ENCODE results near the gene TANGO6.
"Not testable (repeated sequence)": the region's sequence is repeated elsewhere in the genome, so short reads cannot be mapped to it uniquely, and the experiment has no call there.

Gene TANGO6

GRCh38 chr16:68842964-68843481 is 308 bp upstream of the TANGO6 start:
- not testable (repeated sequence) for H3K27me3 Mint-ChIP-seq (ENCODE audit: low read depth); H3K36me3 Mint-ChIP-seq (ENCODE audit: low read depth); DNase-seq (ENCODE audit: low spot score); H3K9me3 Mint-ChIP-seq
- Mint-ChIP-seq H3K4me1 (ENCODE audit: low read depth) (peaks cover 20% of the 10 kb centered on the region), H3K4me3 (peak overlapping the region; percentile 99), H3K27ac (peak overlapping the region; percentile 92)

- Mint-ChIP-seq H3K36me3 (ENCODE audit: low read depth) (peaks cover 8% of the 10 kb centered on the region), H3K9me3 (no peaks in the 10 kb centered on the region), H3K27ac (peak overlapping the region; percentile 92), H3K4me1 (ENCODE audit: low read depth) (peaks cover 21% of the 10 kb centered on the region), H3K4me3 (peak overlapping the region; percentile 99), H3K27me3 (ENCODE audit: low read depth) (no peaks in the 10 kb centered on the region)
- DNase-seq (ENCODE audit: low spot score), result no peak
These were observed 857 bp downstream of the TANGO6 start for GRCh38 chr16:68844211-68844564.

GRCh38 chr16:68848786-68849185 is 5.5 kb downstream of the TANGO6 start:
- Mint-ChIP-seq H3K4me3 (no peak overlapping the region), H3K27ac (no peak overlapping the region), H3K27me3 (ENCODE audit: low read depth) (no peaks in the 10 kb centered on the region), H3K9me3 (no peaks in the 10 kb centered on the region), H3K4me1 (ENCODE audit: low read depth) (peaks cover 20% of the 10 kb centered on the region), H3K36me3 (ENCODE audit: low read depth) (peaks cover 8% of the 10 kb centered on the region)
- DNase-seq (ENCODE audit: low spot score), result no peak

- H3K27ac Mint-ChIP-seq, result no peak overlapping the region
- H3K4me1 Mint-ChIP-seq (ENCODE audit: low read depth), result peaks cover 10% of the 10 kb centered on the region
- no peaks in the 10 kb centered on the region for H3K9me3 Mint-ChIP-seq
- H3K27me3 Mint-ChIP-seq (ENCODE audit: low read depth), result no peaks in the 10 kb centered on the region
- no peak for DNase-seq (ENCODE audit: low spot score)
- H3K4me3 Mint-ChIP-seq, result no peak overlapping the region
- H3K36me3 Mint-ChIP-seq (ENCODE audit: low read depth), result peaks cover 7% of the 10 kb centered on the region
These were observed 7.2 kb downstream of the TANGO6 start for GRCh38 chr16:68850481-68850880.

- Mint-ChIP-seq H3K27ac (no peak overlapping the region), H3K27me3 (ENCODE audit: low read depth) (no peaks in the 10 kb centered on the region), H3K36me3 (ENCODE audit: low read depth) (peaks cover 7% of the 10 kb centered on the region), H3K9me3 (no peaks in the 10 kb centered on the region), H3K4me1 (ENCODE audit: low read depth) (peaks cover 13% of the 10 kb centered on the region), H3K4me3 (no peak overlapping the region)
- no peak for DNase-seq (ENCODE audit: low spot score)
These were observed 8.3 kb downstream of the TANGO6 start for GRCh38 chr16:68851601-68852000.

- no peaks in the 10 kb centered on the region for H3K27me3 Mint-ChIP-seq (ENCODE audit: low read depth)
- H3K36me3 Mint-ChIP-seq (ENCODE audit: low read depth), result peaks cover 8% of the 10 kb centered on the region
- no peak for DNase-seq (ENCODE audit: low spot score)
- no peak overlapping the region for H3K27ac Mint-ChIP-seq
- peaks cover 3% of the 10 kb centered on the region for H3K4me1 Mint-ChIP-seq (ENCODE audit: low read depth)
- no peaks in the 10 kb centered on the region for H3K9me3 Mint-ChIP-seq
- no peak overlapping the region for H3K4me3 Mint-ChIP-seq
These were observed 14.1 kb downstream of the TANGO6 start for GRCh38 chr16:68857479-68857878.

GRCh38 chr16:68859828-68860227 is 16.5 kb downstream of the TANGO6 start:
- Mint-ChIP-seq H3K27me3 (ENCODE audit: low read depth) (no peaks in the 10 kb centered on the region), H3K4me1 (ENCODE audit: low read depth) (peaks cover 3% of the 10 kb centered on the region), H3K36me3 (ENCODE audit: low read depth) (peaks cover 8% of the 10 kb centered on the region), H3K9me3 (no peaks in the 10 kb centered on the region), H3K27ac (no peak overlapping the region), H3K4me3 (no peak overlapping the region)
- DNase-seq (ENCODE audit: low spot score), result no peak

- no peak for DNase-seq (ENCODE audit: low spot score)
- H3K36me3 Mint-ChIP-seq (ENCODE audit: low read depth), result peaks cover 8% of the 10 kb centered on the region
- H3K27ac Mint-ChIP-seq, result no peak overlapping the region
- no peaks in the 10 kb centered on the region for H3K9me3 Mint-ChIP-seq
- H3K4me1 Mint-ChIP-seq (ENCODE audit: low read depth), result no peaks in the 10 kb centered on the region
- H3K27me3 Mint-ChIP-seq (ENCODE audit: low read depth), result no peaks in the 10 kb centered on the region
- no peak overlapping the region for H3K4me3 Mint-ChIP-seq
These were observed 17.9 kb downstream of the TANGO6 start for GRCh38 chr16:68860978-68861892.

- DNase-seq (ENCODE audit: low spot score), result no peak
- no peak overlapping the region for H3K4me3 Mint-ChIP-seq
- no peaks in the 10 kb centered on the region for H3K9me3 Mint-ChIP-seq
- H3K36me3 Mint-ChIP-seq (ENCODE audit: low read depth), result peaks cover 22% of the 10 kb centered on the region
- peaks cover 3% of the 10 kb centered on the region for H3K4me1 Mint-ChIP-seq (ENCODE audit: low read depth)
- no peaks in the 10 kb centered on the region for H3K27me3 Mint-ChIP-seq (ENCODE audit: low read depth)
- H3K27ac Mint-ChIP-seq, result no peak overlapping the region
These were observed 23.6 kb downstream of the TANGO6 start for GRCh38 chr16:68866933-68867332.

GRCh38 chr16:68869492-68870088 is 26.3 kb downstream of the TANGO6 start:
- H3K36me3 Mint-ChIP-seq (ENCODE audit: low read depth), result peaks cover 32% of the 10 kb centered on the region
- H3K27me3 Mint-ChIP-seq (ENCODE audit: low read depth), result no peaks in the 10 kb centered on the region
- DNase-seq (ENCODE audit: low spot score), result no peak
- peaks cover 3% of the 10 kb centered on the region for H3K4me1 Mint-ChIP-seq (ENCODE audit: low read depth)
- no peak overlapping the region for H3K4me3 Mint-ChIP-seq
- no peak overlapping the region for H3K27ac Mint-ChIP-seq
- H3K9me3 Mint-ChIP-seq, result no peaks in the 10 kb centered on the region

GRCh38 chr16:68873635-68874471 is 30.5 kb downstream of the TANGO6 start:
- Mint-ChIP-seq H3K27ac (no peak overlapping the region), H3K9me3 (no peaks in the 10 kb centered on the region), H3K36me3 (ENCODE audit: low read depth) (peaks cover 45% of the 10 kb centered on the region), H3K4me1 (ENCODE audit: low read depth) (peaks cover 3% of the 10 kb centered on the region), H3K4me3 (no peak overlapping the region), H3K27me3 (ENCODE audit: low read depth) (no peaks in the 10 kb centered on the region)
- DNase-seq (ENCODE audit: low spot score), result no peak

- H3K36me3 Mint-ChIP-seq (ENCODE audit: low read depth), result peaks cover 37% of the 10 kb centered on the region
- no peaks in the 10 kb centered on the region for H3K4me1 Mint-ChIP-seq (ENCODE audit: low read depth)
- DNase-seq (ENCODE audit: low spot score), result no peak
- no peaks in the 10 kb centered on the region for H3K27me3 Mint-ChIP-seq (ENCODE audit: low read depth)
- H3K9me3 Mint-ChIP-seq, result no peaks in the 10 kb centered on the region
- H3K27ac Mint-ChIP-seq, result no peak overlapping the region
- H3K4me3 Mint-ChIP-seq, result no peak overlapping the region
These were observed 32.5 kb downstream of the TANGO6 start for GRCh38 chr16:68875871-68876270.

- no peak overlapping the region for H3K4me3 Mint-ChIP-seq
- no peaks in the 10 kb centered on the region for H3K27me3 Mint-ChIP-seq (ENCODE audit: low read depth)
- peaks cover 12% of the 10 kb centered on the region for H3K36me3 Mint-ChIP-seq (ENCODE audit: low read depth)
- DNase-seq (ENCODE audit: low spot score), result no peak
- no peaks in the 10 kb centered on the region for H3K4me1 Mint-ChIP-seq (ENCODE audit: low read depth)
- H3K27ac Mint-ChIP-seq, result no peak overlapping the region
- H3K9me3 Mint-ChIP-seq, result no peaks in the 10 kb centered on the region
These were observed 40.4 kb downstream of the TANGO6 start for GRCh38 chr16:68883685-68884084.

GRCh38 chr16:68884401-68884800 is 41.1 kb downstream of the TANGO6 start:
- no peaks in the 10 kb centered on the region for H3K27me3 Mint-ChIP-seq (ENCODE audit: low read depth)
- no peaks in the 10 kb centered on the region for H3K9me3 Mint-ChIP-seq
- DNase-seq (ENCODE audit: low spot score), result no peak
- H3K4me3 Mint-ChIP-seq, result no peak overlapping the region
- H3K36me3 Mint-ChIP-seq (ENCODE audit: low read depth), result peaks cover 12% of the 10 kb centered on the region
- no peak overlapping the region for H3K27ac Mint-ChIP-seq
- H3K4me1 Mint-ChIP-seq (ENCODE audit: low read depth), result no peaks in the 10 kb centered on the region

All from T-helper 2 cell treated with Interferon-gamma antibody and Interleukin-4, amounts not matched to agents 5 μg/mL and 100 μg/mL, for 36 hours (primary cell).